PC-3 (cell line): ENCODE data around the gene AKR1C1.

ENCODE experiments used
- EZH2 ChIP-seq: fragments of 300-600 bp; sonication (generic); IDR thresholded peaks from one replicate; pipeline ENCODE4 v1.6.1; 2017; ENCODE audit warnings: antibody characterized with exemption, mild to moderate bottlenecking, low read length; ENCODE audit not compliant: unreplicated experiment
- TF ChIP-seq, protein P1 (sequence below): fragments of 300-600 bp; sonication (generic); conservative IDR thresholded peaks from 2 replicates; pipeline ENCODE4 v1.5.1; 2017; ENCODE audit warnings: antibody characterized with exemption, low read depth, mild to moderate bottlenecking, low read length

DNA sequence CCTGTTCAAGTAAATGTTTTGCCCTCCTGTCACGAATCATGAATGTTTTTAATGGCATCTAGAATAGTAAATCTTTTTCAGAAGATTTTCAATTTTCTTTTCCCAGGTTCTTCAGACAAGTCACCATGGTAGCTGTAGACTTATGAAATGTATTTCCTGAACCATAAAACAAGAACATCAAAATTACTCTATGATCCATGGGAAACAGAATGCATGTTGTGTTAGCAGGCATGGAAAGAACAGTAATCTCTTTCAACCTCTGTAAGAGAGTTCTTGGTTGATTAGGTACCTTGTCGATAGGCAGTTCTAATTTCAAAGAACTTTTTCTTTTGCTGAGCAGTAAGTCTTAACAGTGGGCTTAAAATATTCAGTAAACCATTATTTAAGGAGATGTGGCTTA lies 17.6 kb downstream of the AKR1C1 start:
- TF ChIP-seq, protein P1, sequence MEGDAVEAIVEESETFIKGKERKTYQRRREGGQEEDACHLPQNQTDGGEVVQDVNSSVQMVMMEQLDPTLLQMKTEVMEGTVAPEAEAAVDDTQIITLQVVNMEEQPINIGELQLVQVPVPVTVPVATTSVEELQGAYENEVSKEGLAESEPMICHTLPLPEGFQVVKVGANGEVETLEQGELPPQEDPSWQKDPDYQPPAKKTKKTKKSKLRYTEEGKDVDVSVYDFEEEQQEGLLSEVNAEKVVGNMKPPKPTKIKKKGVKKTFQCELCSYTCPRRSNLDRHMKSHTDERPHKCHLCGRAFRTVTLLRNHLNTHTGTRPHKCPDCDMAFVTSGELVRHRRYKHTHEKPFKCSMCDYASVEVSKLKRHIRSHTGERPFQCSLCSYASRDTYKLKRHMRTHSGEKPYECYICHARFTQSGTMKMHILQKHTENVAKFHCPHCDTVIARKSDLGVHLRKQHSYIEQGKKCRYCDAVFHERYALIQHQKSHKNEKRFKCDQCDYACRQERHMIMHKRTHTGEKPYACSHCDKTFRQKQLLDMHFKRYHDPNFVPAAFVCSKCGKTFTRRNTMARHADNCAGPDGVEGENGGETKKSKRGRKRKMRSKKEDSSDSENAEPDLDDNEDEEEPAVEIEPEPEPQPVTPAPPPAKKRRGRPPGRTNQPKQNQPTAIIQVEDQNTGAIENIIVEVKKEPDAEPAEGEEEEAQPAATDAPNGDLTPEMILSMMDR = no peak
- no peak for TF ChIP-seq EZH2
